ENCODE measurements around the gene FOXE3.
"Not testable (repeated sequence)": the region's sequence is repeated elsewhere in the genome, so short reads cannot be mapped to it uniquely, and the experiment has no call there.

Gene FOXE3

DNA sequence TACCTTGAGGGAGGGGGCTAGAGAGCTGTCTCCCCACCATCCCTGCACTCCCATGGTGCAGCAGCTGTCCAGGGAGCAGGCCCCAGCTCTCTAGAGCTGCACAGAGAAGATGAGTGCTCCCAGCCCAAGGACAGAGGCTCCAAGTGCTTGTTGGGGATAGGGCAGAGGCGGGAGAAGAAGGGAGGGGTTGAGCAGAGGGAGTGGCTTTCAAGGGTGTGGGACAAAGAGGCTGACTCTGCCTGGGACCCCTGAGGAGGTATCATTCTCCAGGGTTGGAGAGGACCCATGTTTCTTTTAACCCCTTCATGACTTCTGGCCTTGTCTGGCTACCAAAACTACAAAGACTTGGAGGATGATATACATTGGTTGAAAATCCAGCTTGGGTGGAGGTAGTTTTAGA is 36.3 kb downstream of the FOXE3 start:
- DNase-seq, result no peak

DNA sequence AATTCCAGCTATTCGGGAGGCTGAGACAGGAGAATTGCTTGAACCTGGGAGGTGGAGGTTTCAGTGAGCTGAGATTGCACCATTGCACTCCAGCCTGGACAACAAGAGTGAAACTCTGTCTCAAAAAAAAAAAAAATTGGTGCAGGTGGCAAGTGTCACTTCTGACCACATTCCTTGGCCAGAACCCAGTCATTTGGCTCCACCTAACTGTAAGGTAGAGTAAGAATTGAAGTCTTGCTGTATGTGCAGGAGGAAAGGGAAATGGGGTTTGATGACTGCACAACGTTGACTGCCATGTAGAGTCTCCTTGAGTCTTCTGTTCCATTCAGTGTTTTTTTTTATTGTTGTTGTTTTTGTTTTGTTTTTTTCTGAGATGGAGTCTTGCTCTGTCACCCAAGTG is 37.8 kb downstream of the FOXE3 start:
- DNase-seq, result not testable (repeated sequence)

DNA sequence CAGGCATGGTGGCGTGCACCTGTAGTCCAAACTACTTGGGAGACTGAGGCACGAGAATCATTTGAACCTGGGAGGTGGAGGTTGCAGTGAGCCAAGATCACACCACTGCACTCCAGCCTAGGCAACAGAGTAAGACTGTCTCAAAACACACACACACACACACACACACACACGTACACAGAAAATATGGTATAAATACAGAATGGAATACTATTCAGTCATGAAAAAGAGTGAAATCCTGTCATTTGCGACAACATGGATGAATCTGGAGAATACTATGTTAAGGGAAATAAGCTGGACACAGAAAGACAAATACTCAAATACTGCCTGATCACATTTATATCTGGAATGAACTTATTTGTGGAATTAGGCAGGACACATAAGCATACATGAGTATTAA is 40.2 kb downstream of the FOXE3 start:
- DNase-seq, result no peak

DNA sequence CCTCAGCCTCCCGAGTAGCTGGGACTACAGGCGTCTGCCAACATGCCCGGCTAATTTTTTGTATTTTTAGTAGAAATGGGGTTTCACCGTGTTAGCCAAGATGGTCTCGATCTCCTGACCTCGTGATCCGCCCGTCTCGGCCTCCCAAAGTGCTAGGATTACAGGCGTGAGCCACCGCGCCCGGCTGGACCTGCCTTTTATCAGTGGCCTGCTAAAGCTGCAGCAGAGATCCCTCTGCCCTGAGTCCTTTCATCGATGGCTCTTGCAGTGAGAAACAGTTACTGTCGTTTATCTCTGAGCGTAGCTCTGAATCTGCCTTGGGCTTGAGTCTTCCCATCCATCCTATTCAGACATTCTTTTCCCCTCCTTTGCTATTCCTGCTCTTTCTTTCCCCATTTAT is 41.5 kb downstream of the FOXE3 start:
- not testable (repeated sequence) for DNase-seq

DNA sequence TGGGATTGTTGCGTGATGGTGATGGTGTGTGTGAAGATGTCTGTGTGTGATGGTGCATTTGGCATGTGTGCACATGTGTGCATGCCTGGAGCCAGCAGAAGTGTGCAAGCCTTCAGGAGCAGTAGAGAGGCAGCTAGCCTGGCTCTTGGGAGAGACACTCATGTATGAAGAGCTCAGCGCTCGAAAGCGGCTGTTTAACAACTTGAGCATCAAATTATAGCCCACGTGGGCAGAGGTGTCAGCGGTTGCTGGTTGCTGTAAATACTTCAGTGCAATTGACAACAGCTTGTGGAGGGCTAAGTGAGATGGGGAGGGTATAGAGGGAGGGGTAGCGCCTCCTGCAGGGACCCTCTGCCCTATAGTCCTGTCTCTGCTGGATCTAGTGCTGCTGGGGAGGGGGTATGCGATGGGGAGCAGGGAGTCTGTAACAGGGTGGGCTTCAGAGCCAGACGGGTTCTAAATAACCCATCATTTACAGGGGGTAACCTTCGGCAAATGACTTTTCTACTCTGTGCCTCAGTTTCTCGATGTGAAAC is 43.2 kb downstream of the FOXE3 start:
- DNase-seq, result no peak

DNA sequence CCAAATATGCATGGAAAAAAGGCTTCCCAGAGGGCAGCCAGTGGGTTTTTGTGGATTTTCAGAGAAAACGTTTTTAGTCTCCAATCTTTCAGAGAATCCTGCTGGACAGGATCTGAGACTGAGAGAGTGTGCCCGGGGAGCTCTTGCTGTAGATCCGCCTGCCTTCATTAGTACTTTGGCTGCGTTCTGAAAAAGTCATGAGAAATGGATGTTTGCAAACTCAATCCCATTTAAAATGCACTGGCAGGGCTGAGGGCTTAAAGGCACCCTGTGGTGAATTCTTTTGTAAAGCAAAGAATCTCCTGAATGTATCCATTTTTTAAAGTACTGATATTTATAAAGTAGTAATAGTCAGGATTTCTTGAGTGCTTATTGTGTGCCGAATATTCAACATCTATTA is 44.0 kb downstream of the FOXE3 start:
- DNase-seq, result no peak

DNA sequence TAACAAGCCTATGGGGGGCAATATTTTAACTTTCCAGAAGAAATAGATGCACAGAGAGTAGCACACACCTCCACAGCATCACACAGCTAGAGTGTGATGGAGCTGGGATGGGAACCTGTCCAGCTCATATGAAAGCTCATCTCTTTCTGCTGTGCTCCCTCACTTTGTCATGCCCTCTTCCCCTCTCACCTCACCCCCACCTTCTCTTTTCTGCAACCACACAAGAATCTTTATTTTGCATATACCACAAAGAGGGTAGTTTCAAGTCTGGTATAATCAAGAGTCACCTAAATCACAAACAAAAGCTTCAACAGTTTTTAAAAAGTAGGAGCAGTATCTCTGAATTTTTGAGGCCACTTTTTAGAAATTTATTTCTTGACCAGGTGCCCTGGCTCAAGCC is 44.4 kb downstream of the FOXE3 start:
- no peak for DNase-seq

DNA sequence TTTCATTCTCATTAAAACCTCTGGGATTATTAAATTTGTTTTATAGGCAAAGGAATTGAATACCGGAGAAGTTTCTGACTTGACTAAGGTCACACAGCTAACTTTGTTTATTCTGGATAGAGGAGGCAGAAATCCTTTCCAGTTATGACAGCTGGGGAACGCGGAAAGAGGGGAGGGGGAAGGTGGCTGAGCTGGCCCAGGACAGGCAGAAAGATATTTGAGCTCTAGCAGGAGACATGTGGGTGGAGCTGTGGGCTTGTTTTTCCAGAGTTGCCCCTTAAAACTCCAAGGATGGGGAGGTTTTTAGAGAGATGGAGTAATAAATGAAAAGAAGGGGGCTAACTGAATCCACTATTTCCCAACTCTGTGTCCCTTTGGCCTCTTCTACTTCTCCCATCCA is 49.5 kb downstream of the FOXE3 start:
- DNase-seq, result peak; percentile 12
